ENCODE data around the gene PHC3.
"Not testable (repeated sequence)": the region's sequence is repeated elsewhere in the genome, so short reads cannot be mapped to it uniquely, and the experiment has no call there.

Gene PHC3

DNA sequence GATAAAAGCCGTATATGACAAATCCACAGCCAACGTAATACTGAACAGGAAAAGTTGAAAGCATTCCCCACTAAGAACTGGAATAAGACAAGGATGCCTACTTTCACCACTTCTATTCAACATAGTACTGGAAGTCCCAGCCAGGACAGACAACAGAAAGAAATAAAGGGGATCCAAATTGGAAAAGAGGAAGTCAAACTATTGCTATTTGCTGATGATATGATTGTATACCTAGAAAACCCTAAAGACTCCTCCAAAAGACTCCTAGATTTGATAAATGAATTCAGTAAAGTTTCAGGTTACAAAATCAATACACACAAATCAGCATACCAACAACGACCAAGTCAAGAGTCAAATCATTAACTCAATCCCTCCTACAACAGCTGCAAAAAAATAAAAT is 14.2 kb upstream of the PHC3 start:
- not testable (repeated sequence) for DNase-seq (ENCODE audit: low spot score)

GRCh38 chr3:170189398-170190256 is 8.1 kb upstream of the PHC3 start:
- DNase-seq (ENCODE audit: low spot score) = no peak

- DNase-seq (ENCODE audit: low spot score) = peak; percentile 2
Measured at GRCh38 chr3:170180079-170180907, 1.2 kb downstream of the PHC3 start.

DNA sequence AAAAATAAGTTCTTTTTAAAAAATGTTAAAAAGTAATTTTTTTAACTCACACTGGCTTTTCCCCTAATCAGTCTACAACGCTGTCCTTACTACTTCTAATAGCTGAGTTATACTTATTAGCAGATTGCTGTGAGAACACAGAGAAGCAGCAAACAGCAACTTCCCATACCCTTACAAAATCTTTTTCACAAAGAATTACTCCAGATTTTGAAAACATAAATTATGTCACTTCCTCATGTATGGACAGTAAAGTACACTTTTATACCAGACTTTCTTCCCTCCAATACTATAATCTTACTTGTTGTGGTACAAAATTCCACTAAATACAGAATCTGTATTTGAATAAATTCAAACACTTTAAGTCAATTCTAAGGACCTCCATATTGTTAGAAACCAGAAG is 2.1 kb downstream of the PHC3 start:
- DNase-seq (ENCODE audit: low spot score) = no peak

DNA sequence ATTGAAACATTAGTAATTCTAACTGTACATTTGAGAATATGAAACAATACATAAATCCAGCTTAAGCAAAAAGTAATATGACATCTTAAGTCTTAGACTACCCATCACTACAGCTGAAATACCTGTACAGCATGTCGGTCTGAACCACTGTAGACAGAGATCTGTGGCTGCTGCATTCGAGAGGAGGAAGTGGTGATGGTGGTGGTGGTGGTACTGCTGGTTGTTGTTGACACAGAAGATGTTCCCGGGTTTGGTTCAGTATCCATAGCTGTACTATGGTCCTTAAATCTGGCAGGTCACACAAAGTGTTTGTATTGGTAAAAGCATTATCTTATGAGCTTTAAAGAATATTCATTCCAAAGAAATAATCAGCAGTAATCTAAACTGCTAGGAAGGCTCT is 2.9 kb downstream of the PHC3 start:
- no peak for DNase-seq (ENCODE audit: low spot score)

DNA sequence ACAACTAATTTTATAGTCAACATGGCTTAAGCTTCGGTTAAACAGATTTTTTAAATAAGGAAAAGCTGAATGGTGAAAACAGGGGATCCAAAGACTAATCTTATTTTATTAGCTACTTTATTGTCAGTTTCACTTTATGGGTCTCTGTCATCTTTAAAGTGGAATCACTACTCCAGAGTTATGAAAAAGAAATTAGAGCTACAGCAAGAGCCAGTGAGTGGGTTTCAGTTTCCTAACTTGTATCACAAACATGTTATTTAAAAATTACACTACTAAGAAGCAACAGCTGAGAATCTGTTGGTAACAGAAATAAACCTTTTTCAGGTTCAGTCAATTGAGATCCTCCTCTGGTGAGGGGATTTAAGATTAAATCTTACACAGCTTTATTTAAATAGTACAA is 10.0 kb downstream of the PHC3 start:
- DNase-seq (ENCODE audit: low spot score) = no peak

DNA sequence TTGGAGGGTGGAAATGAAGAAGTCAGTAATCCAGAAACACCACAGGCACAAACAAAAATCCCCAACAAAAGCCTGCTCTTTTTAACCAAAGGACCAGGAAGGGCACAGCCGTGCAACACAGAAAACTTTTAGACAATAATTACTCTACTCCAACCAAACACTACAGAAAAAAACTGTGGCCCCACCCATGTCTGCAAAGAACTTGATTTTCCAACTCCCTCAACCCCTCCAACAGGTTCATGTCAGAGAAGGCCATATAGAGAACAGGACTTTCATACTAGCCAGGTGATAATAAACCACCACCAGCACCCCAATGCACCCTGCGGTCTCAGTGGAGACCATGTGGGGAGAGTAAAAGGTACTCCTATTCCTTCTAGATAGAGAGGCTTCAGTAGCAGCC is 16.8 kb downstream of the PHC3 start:
- DNase-seq (ENCODE audit: low spot score) = no peak

GRCh38 chr3:170163956-170164645 is 17.4 kb downstream of the PHC3 start:
- no peak for DNase-seq (ENCODE audit: low spot score)

DNA sequence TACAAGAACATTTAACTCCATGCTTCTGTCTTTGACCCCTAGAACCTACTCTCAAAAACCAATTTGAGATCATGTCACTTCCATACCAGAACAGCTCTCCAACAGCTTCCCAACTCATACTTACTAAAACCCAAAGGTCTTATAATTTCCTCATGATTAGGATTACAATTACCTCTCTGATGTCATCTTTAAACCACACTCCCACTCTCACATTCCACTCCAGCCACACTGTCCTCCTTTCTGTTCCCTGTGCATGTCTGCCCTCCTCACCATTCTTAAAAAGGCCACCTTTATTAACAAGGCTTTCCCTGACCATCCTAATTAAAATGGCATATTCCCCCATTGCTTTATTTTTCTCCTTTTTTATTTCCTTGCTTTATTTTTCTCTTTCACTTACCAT is 18.9 kb downstream of the PHC3 start:
- no peak for DNase-seq (ENCODE audit: low spot score)

- no peak for DNase-seq (ENCODE audit: low spot score)
Measured at GRCh38 chr3:170162052-170162451, 19.5 kb downstream of the PHC3 start.

- DNase-seq (ENCODE audit: low spot score) = no peak
Measured at GRCh38 chr3:170159933-170160332, 21.6 kb downstream of the PHC3 start.

DNA sequence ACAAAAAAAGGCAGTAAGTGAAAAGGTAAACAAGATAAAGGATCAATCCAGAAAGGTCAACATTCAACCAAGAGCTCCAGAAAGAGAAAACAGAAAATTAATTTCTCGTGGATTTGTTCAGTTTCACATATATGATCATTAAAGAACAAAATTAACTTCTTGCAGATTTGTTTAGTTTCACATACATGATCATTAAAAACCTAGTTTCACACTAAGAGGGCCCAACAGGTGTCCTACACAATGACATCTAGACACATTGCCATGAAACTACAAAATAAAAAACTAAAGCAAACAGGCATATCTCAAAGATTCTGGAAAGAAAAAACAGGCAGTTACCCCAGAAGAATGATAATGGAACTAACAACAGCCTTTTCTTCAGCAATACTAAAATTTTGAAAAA is 22.1 kb downstream of the PHC3 start:
- no peak for DNase-seq (ENCODE audit: low spot score)

- no peak for DNase-seq (ENCODE audit: low spot score)
Measured at GRCh38 chr3:170155604-170156003, 25.9 kb downstream of the PHC3 start.

DNA sequence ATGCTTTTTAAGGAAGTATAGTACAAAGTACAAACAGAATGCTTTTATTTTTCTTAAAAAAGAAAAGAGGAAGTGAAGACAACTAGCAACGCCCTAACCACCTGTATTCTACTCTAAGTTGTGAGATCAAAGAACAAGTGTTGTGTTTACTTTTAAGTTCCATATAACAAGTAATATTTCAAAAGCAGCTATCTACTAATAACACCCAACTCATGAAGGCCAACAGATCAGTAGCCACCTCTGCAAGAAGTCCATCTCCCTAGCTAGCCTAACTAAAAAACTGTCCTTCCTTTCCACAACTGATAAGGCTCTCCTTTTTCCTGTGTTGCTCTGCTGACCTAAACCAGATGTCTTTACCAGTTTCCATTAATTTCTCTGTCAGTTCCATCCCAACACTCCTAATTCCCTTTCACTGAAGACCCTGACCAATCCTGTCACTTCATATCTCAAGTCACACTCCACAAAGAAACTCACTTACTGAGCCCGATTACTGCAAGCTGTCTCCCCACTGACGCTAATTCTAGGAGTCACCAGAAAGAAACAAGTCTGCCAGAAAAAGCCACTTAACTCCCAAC is 26.9 kb downstream of the PHC3 start:
- DNase-seq (ENCODE audit: low spot score) = no peak

GRCh38 chr3:170154084-170154483 is 27.4 kb downstream of the PHC3 start:
- no peak for DNase-seq (ENCODE audit: low spot score)

GRCh38 chr3:170151536-170151935 is 30.0 kb downstream of the PHC3 start:
- no peak for DNase-seq (ENCODE audit: low spot score)

- no peak for DNase-seq (ENCODE audit: low spot score)
Measured at GRCh38 chr3:170149016-170149415, 32.5 kb downstream of the PHC3 start.

DNA sequence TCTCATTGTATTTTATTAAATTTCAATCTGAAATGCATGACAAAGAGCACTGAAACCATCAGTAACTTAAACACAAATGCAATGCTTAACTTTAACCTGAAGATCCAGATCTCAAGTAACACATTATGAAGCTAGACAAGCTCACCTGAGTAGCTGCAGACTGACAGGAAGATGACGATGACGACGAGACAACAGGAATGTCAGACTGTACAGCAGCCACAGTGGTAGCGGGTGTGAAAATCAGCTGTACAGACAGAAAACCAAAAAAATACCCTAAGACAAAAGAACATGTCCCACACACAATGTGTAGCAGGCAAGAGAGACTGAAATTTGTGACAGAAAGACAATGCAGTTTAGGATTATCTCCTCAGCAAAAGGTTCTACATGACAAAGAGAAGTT is 36.3 kb downstream of the PHC3 start:
- DNase-seq (ENCODE audit: low spot score) = no peak

DNA sequence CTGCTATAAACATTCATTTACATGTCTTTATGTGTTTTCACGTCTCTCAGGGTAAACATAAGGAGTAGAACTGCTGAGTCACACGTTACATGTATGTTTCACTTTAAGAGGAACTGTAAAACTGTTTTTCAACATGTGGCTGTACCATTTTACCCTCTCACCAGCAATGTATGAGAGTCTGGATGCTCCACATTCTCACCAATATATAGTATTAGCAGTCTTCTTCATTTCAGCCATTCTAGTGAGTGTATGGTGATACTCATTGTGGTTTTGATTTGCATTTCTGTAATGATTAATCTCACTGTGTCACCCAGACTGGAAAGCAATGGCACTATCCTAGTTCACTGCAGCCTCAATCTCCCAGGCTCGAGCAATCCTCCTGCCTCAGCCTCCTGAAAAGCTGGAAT is 37.1 kb downstream of the PHC3 start:
- DNase-seq (ENCODE audit: low spot score) = no peak

DNA sequence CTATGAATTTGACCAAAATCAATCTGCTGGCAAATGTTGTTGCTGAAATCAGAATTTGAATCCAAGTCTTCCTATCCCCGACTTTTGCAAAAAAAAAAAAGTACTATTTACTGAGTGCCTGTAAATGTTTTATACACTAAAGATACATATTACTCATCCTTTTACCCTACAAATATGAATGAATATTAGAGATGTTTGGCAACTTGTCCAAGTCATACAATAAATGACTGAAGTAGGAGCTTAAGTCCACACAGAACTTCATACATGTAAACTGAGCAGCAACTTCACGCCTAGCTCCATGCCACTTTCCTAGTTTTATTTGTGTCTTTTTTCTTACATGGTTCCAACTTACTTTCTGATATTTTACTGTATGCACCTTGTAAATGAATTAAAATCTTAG is 39.2 kb downstream of the PHC3 start:
- DNase-seq (ENCODE audit: low spot score) = no peak

- no peak for DNase-seq (ENCODE audit: low spot score)
Measured at GRCh38 chr3:170137986-170138385, 43.5 kb downstream of the PHC3 start.

GRCh38 chr3:170132335-170132734 is 49.2 kb downstream of the PHC3 start:
- DNase-seq (ENCODE audit: low spot score) = no peak
